ENCODE measurements around the gene CRHR1. TPM values are rescaled to one million over a fixed set of nuclear protein-coding genes. Genes with fewer than 3 reads are reported as not detected.

The CRHR1 gene
- total and polyA plus RNA-seq, 2 of the 4 experiments (the other 2 are of a cell fraction): not detected

GRCh38 chr17:45782889-45783592 is 1.1 kb upstream of the CRHR1 start:
- dilution Hi-C loops (cut with HindIII; ENCODE audit: low sequenced_read_pairs, unreplicated experiment) (no loop called here), in situ Hi-C loops (cut with MboI; ENCODE audit: low sequenced_read_pairs) (no loop called here), intact Hi-C loops (cut with micrococcal nuclease) (no loop called here)
- no peak overlapping the region for H3K14ac ChIP-seq (replicated peaks; ENCODE audit: low read depth, low read length)
- no peak overlapping the region for H3K56ac ChIP-seq (ENCODE audit: extremely low read depth, insufficient read depth, low read length)
- H3K4me2 ChIP-seq (ENCODE audit: low read depth, low read length): no peak overlapping the region; the same call in 1 of the 2 replicates
- POLR2A ChIA-PET (ENCODE audit: unreplicated experiment): no interaction called here
- H2BK20ac ChIP-seq (ENCODE audit: low read depth, low read length): no peak overlapping the region
- H3K36me3 ChIP-seq (ENCODE audit: control insufficient read depth, insufficient read depth, low read length): no peaks in the 10 kb centered on the region
- H2AFZ ChIP-seq (replicated peaks; ENCODE audit: low read length, poor library complexity): no peak overlapping the region
- TF ChIP-seq NFE2L2 (IDR thresholded peaks at IDR 0.05; ENCODE audit: low read depth, low read length) (no peak), CTCF (conservative IDR thresholded peaks at IDR 0.05; ENCODE audit: low read depth, low read length) (peak; percentile 29)
- H3K27ac ChIP-seq (ENCODE audit: insufficient read depth, low read length): no peak overlapping the region
- H3K27me3 ChIP-seq (ENCODE audit: control insufficient read depth, insufficient read depth, low read length): peaks cover 71% of the 10 kb centered on the region
- no peak overlapping the region for H3K9ac ChIP-seq (ENCODE audit: low read depth, low read length)
- H3K18ac ChIP-seq (ENCODE audit: low read depth, low read length): no peak overlapping the region
- WGBS, 2 experiments (ENCODE audit: extremely low coverage in 2 of 2, insufficient read length in 1 of 2): 1% methylated on average over 19 of the region's 32 CpGs; no CpG with 5 or more reads in 1 of the 2 experiments
- no peak overlapping the region for H2BK15ac ChIP-seq (ENCODE audit: low read depth, low read length)
- no peak overlapping the region for H2BK5ac ChIP-seq (ENCODE audit: low read depth, low read length, poor library complexity, severe bottlenecking)
- CTCF ChIA-PET: no interaction called here
- H4K20me1 ChIP-seq (ENCODE audit: insufficient read depth, low read length): no peaks in the 10 kb centered on the region
- BruUV-seq (replicated peaks): no TSS peak
- no peak overlapping the region for H2AK9ac ChIP-seq (replicated peaks; ENCODE audit: low read depth, low read length, poor library complexity)
- H3K79me1 ChIP-seq (ENCODE audit: low read depth in 1 of 2, low read length in 2 of 2): no peaks in the 10 kb centered on the region
- no peaks in the 10 kb centered on the region for H3K9me3 ChIP-seq (ENCODE audit: control insufficient read depth, insufficient read depth, low read length)
- no peak overlapping the region for H2AK5ac ChIP-seq (ENCODE audit: low read depth, low read length)
- H4K8ac ChIP-seq (ENCODE audit: low read depth in 2 of 2, low read length in 2 of 2): no peak overlapping the region
- no peak overlapping the region for H3K4ac ChIP-seq (ENCODE audit: low read depth, low read length)
- H3K4me1 ChIP-seq (ENCODE audit: control insufficient read depth, insufficient read depth, low read length): peaks cover 1% of the 10 kb centered on the region; the same call in 1 of the 2 replicates
- no peaks in the 10 kb centered on the region for H3K9me1 ChIP-seq (ENCODE audit: insufficient read depth, low read length)
- no peak overlapping the region for H3K4me3 ChIP-seq (ENCODE audit: insufficient read depth, low read depth, low read length)
- H4K91ac ChIP-seq (ENCODE audit: insufficient read depth, low read depth, low read length): no peak overlapping the region
- no peak overlapping the region for H3K23ac ChIP-seq (ENCODE audit: low read depth, low read length)
- ATAC-seq (ENCODE audit: low read depth): no peak
- no peak for DNase-seq
- no peak overlapping the region for H2BK120ac ChIP-seq (ENCODE audit: low read depth, low read length)
- H4K5ac ChIP-seq (ENCODE audit: low read depth, low read length): no peak overlapping the region
